NCI-H1694 treated with DMSO at 0.1 percent for 48 hours (cell line): Measurements from ENCODE around the gene KRTAP10-11.
"Not testable (repeated sequence)": the region's sequence is repeated elsewhere in the genome, so short reads cannot be mapped to it uniquely, and the experiment has no call there.

ENCODE experiments used
- DNase-seq: peaks from one replicate; lab custom pipeline; 2025; lab: John Stamatoyannopoulos, UW

KRTAP10-11 gene, protein sequence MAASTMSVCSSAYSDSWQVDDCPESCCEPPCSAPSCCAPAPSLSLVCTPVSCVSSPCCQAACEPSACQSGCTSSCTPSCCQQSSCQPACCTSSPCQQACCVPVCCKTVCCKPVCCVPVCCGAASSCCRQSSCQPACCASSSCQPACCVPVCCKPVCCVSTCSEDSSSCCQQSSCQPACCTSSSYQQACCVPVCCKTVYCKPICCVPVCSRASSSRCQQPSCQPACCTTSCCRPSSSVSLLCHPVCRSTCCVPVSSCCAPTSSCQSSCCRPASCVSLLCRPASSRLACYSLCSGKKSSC

DNA sequence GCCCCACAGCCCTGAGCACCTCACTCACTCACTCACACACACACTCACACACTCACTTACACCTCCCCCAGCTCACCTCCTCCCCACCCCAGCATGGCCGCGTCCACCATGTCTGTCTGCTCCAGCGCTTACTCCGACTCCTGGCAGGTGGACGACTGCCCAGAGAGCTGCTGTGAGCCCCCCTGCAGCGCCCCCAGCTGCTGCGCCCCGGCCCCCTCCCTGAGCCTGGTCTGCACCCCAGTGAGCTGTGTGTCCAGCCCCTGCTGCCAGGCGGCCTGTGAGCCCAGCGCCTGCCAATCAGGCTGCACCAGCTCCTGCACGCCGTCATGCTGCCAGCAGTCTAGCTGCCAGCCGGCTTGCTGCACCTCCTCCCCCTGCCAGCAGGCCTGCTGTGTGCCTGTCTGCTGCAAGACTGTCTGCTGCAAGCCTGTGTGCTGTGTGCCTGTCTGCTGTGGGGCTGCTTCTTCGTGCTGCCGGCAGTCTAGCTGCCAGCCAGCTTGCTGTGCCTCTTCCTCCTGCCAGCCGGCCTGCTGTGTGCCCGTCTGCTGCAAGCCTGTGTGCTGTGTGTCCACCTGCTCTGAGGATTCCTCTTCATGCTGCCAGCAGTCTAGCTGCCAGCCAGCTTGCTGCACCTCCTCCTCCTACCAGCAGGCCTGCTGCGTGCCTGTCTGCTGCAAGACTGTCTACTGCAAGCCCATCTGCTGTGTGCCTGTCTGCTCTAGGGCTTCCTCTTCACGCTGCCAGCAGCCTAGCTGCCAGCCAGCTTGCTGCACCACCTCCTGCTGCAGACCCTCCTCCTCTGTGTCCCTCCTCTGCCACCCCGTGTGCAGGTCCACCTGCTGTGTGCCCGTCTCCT lies at the start of gene KRTAP10-11:
KRTAP10-11 (plus strand) TSS at position 49 of the 856 bp plus-strand sequence; CDS start at position 94, 45 bp downstream.
- peak; percentile 82 for DNase-seq

DNA sequence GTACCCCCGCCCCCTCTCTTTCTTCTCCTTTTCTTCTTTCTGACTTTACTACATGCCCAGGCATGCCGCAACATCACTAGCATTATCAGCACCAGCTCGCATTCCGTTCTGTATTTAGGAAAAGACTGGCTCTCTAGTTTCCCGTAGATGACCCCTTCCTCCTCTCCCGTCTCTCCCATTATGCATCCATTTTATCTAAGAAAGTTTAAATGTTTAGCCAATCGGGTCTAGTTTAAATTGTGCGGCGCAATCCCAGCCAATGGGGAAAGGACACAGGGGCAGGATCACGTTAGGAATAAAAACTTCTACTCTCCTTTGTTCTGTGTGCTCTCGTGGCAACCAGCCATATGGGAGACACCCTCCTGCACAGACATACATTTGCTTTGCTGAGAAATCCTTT lies 48.2 kb upstream of the KRTAP10-11 start:
- no peak for DNase-seq

DNA sequence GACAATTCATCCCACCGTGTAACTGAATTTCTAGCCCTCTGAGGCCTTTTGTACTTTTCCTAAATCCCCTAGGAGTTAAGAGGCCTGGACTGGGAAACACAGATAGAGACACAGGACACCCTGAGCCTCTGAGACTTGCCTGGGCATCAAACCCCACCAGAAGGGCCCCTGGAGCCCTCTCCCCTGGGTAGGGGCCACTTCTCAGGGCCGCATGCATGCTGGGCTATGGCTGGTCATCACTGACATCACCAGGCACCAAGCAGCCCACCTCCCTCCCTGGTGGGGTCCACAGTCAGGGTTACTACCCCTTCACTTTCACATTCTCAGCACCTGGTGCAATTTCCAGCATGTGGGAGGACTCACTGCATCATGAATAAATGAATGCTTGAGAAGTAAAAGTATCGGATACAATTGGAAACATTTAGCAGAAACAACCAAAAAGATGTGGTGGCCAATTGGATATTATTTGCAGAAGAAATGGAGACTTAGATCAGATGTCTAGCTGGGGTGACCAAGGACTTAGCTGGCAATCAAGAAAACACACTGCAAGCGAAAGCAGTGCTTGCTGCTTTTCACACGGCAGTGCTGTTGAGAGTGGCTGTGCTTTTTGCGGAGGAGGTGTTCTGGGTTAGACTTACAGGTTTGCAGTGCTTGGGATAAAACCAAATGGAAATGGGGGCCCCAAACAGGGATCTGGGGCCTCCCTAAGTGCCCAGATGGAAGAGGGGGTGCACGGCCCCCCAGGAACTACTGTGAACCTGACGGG lies 46.8 kb upstream of the KRTAP10-11 start:
- no peak for DNase-seq

DNA sequence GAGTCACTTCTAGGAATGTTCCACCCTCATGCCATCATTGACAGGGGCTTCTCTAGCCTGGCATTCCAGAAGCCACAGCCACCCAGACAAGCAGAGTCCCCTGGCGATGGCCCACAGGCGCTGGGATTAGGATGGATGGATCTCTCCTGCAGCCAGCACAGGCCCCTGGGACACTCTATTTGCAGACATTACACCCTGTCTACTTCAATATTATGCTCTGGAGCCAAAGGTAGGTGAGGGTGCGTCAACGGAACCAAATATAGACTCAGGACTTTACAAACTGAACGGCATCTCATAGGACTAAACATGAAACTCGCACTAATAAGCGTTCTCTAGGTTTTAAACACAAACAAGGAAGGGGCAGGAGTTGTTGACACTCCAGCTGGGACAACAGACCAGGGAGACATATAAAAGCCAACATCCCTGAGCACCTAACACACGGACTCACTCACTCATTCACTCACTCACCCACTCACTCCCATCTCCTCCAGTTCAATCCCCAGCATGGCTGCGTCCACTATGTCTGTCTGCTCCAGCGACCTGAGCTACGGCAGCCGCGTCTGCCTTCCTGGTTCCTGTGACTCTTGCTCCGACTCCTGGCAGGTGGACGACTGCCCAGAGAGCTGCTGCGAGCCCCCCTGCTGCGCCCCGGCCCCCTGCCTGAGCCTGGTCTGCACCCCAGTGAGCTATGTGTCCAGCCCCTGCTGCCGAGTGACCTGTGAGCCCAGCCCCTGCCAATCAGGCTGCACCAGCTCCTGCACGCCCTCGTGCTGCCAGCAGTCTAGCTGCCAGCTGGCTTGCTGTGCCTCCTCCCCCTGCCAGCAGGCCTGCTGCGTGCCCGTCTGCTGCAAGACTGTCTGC lies 45.9 kb upstream of the KRTAP10-11 start, which contains the start of gene KRTAP10-7:
KRTAP10-7 (plus strand) TSS at position 480 of the 861 bp plus-strand sequence; CDS start at position 505, 25 bp downstream.
- DNase-seq = not testable (repeated sequence)

DNA sequence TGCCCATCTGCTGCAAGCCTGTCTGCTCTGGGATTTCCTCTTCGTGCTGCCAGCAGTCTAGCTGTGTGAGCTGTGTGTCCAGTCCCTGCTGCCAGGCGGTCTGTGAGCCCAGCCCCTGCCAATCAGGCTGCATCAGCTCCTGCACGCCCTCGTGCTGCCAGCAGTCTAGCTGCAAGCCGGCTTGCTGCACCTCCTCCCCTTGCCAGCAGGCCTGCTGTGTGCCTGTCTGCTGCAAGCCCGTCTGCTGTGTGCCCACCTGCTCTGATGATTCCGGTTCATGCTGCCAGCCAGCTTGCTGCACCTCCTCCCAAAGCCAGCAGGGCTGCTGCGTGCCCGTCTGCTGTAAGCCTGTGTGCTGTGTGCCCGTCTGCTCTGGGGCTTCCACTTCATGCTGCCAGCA lies 45.1 kb upstream of the KRTAP10-11 start:
- DNase-seq = peak; percentile 55

DNA sequence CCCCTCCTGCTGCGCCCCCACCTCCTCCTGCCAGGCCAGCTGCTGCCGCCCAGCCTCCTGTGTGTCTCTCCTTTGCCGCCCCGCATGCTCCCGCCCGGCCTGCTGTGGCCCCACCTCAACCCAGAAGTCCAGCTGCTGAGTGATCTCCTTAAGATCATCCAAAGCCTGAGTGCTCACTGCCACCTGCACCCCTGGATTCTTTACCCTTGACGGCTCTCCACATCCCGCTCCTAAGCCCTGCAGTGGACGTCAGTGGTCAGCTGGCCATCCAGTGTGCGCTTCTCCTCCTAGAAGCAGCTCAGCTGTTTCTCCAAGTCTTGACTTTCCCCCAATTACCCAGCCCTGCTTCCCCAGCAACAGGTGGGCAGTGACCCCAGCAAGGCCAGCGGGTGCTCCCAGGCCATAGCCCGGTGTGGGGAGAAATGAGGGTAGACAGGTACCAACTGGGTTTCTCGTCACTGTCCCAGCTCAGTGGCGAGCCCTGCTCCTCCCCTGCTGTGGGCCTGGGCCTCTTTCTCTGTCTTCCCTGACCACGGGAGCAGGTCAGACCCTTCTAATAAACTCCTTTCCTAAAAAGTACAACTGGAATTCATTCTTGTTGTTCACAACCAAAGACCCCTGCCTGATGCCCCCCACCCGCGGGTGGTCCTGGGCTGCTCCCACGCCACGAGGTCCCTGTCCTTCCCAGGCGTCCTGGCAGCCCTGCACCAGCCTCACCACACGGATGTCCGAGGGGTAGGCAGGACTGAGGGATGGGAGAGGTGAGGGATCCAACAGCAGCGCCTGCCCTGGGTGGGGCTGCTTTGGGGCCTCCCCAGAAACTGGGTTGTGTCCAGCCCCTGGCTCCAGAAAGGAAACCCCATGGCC lies 44.4 kb upstream of the KRTAP10-11 start:
- no peak for DNase-seq

DNA sequence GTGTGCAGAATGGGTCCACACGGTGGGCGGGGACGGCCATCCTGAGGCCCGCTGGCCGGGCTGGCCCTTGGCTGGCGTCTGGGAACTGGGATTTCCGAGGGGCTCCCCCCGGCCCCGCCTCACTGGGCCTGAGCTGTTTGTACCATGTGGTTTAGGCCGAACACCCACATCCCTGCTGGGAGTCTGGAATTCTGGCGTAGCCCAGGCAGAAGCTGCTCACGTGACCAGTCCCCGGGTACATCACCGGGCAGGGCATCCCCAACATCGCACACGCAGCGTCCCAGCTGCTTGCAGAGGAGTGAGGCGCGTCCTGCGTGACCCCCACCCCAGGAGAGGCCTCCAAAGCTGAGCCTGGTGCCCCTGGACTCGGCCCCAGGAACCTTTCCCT lies 43.8 kb upstream of the KRTAP10-11 start:
- DNase-seq = no peak

DNA sequence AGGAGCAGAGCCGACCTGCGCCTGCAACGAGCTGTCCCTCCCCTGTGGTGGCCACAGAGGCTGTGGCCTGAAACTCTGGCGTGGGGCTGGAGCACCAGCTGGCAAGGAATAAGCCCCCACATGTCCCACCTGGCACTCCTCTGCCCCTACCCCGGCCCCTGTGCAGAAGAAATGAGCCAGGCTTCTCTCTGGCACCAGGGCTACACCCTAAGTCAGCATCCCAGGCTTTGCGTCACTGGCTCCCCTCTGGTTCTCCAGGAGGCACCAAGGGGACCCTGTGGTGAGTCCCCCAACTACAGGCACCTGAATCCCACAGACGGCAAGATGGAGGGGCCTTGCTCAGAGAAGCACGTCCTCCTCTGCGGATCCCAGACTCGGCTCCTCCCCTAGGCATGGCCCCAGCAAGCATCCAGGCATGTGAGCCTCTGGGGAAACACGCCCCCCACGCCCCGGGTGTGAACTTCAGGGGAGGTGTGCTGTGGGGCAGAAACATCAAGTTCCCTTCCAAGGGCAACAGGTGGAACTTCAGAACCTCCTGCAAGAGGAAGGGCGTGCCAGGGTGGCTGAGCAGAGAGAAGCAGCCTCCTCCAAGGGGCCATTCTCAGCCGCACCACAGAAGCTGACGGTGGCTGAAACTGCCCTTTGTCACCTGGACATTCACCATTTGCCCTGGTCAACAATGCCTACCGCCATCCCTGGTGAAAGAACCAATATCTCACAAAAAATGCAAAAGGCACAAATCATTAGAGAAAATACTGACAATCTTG lies 42.9 kb upstream of the KRTAP10-11 start:
- DNase-seq = no peak

DNA sequence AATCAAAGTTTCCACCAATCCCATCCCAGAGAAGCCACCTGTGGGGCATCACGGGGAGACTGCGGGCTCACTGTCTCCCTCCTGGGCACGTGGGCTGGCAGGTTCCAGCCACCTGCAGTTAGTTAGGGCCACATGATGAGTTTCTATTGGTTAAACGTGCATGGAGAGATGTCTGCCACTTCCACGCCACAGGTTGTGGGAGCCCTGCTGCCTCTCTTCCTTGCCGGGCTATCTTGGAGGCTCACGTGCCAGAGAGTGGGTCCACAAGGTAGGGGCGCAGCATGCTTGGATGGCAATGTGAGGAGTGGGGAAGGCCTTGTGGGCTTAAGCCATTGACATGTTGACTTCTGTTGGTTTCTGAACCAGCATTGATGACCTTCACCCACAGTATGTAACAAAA lies 42.3 kb upstream of the KRTAP10-11 start:
- no peak for DNase-seq

DNA sequence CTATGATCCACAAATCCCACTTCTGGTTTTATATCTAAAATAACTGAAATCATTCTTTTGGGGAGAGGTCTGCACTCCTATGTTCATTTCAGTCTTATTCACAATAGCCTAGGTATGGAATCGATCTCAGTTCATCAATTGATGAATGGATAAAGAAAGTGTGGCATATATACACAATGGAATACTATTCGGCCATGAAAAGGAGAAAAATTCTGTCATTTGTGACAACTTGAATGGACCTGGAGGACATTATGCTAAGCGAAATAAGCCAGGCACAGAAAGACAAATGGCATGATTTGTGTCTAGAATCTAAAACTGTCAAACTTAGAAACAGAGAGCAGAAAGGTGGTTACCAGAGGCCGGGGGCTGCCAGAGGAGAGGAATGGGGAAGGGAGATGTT lies 39.7 kb upstream of the KRTAP10-11 start:
- DNase-seq = no peak

DNA sequence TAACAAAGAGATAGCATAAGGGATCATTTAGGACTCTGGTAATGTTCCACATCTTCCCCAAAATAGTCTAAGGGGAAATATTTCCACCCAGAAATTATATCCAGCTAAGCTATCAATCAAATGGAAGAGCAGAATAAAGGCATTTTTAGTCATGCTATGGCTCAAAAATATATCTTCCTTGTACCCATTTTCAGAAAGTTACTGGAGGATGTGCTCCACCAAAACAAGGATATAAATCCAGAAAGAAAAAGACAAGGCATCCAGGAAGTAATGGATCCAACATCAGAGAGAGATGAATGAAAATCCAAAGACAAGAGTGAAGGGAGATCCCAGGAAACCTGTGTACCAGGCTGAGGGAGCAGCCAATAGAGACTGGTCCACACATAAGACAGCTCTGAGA lies 37.0 kb upstream of the KRTAP10-11 start:
- DNase-seq = no peak

DNA sequence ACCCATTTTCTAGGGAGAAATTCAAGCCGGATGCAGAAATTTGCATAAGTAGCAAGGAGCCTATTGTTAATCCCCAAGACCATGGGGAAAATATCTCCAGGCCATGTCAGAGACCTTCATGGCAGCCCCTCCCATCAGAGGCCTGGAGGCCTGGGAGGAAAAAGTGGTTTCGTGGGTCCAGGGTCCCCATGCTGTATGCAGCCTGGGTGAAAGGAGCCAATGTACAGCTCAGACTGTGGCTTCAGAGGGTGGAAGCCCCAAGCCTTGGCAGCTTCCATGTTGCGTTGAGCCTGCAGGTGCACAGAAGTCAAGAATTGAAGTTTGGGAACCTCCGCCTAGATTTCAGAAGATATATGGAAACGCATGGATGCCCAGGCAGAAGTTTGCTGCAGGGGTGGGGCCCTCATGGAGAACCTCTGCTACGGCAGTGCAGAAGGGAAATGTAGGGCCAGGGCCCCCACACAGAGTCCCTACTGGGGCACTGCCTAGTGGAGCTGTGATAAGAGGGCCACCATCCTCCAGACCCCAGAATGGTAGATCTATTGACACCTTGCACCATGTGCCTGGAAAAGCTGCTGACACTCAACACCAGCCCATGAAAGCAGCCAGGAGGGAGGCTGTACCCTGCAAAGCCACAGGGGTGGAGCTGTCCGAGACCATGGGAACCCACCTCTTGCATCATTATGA lies 35.9 kb upstream of the KRTAP10-11 start:
- not testable (repeated sequence) for DNase-seq

DNA sequence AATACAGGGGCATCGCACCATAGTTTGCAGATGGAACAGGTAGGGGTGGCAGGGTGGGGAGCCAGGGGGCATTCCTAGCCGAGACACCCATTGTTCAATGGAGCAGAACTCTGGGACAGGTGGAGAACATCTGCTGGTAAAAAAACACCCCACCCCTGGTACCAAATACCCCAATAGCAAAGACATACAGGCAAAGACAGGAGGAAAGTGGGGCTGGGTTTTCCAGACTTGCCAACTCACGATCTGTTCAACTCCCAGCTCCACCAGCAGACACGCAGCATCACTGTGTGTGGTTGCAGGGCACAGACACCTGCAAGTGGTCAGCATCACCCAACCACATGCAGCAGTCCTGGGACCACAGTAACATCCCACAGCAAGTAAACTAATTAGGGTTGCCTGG lies 34.7 kb upstream of the KRTAP10-11 start:
- DNase-seq = no peak

DNA sequence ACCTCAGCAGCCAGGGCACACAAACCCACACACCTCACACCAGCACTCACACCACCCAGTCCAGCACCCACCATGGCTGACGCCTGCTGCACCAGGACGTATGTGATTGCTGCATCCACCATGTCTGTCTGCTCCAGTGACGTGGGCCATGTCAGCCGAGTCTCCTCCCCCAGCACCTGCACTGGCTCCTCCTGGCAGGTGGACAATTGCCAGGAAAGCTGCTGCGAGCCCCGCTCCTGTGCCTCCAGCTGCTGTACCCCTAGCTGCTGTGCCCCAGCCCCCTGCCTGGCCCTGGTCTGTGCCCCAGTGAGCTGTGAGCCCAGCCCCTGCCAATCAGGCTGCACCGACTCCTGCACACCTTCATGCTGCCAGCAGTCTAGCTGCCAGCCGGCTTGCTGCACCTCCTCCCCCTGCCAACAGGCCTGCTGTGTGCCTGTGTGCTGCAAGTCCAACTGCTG lies 34.2 kb upstream of the KRTAP10-11 start, which contains the start of gene KRTAP10-8:
KRTAP10-8 (plus strand) TSS at position 51 of the 458 bp plus-strand sequence; CDS start at position 73, 22 bp downstream.
- DNase-seq = no peak

DNA sequence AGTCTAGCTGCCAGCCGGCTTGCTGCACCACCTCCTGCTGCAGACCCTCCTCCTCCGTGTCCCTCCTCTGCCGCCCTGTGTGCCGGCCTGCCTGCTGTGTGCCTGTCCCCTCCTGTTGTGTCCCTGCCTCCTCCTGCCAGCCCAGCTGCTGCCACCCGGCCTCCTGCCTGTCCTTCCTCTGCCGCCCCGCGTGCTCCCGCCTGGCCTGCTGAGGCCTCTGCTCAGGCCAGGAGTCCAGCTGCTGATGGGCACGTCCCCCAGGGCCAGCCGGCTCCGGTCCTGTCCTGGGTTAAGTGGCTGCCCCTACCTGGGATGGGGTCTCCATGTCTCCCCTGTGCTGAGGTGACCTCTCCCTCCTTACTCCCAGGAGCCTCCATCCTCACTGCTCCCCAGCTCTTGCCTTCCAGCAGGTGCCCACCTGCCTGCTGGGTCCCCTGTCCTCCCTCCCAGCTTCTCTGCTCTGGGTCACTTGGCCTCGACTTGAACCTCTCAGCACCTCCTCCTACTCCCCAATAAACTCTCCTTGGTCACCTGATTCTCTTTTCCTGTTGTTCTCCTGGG lies 33.5 kb upstream of the KRTAP10-11 start:
- DNase-seq = no peak

DNA sequence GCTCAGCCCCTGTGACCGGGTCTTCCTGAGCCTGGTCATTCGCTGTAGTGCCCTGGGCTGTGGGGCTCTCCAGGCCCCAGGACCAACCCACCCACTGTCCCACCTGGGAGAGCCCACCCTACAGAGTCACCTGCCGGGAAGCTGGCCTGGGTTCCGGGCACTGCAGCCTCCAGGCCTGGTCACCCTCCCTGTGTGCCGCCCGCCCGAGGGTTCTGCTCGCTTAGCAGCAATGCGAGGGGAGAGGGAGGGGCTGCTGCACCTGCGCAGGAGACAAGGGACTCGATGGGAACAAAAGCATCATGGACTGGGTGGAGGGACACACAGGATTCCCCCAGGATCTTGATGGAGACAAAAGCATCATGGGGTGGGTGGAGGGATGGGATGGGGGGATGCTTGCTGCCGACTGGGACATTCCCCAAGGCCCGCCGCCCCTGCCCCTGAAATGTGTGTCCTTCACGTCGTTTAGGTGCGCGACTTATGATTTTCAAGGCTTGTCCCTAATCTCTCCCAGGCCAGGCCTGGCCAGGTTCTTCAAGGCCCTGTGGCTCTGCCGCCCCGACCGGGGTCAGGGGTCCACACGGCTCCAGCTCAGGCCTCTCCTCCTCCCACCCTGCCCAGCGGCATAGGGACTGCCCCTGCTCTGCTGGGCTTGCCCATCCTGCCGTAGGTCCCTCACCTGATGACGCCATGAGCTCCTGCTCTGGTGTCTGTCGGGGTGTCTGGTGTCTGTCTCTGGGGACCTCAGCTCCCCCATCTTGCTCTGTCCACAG lies 32.6 kb upstream of the KRTAP10-11 start:
- DNase-seq = no peak

DNA sequence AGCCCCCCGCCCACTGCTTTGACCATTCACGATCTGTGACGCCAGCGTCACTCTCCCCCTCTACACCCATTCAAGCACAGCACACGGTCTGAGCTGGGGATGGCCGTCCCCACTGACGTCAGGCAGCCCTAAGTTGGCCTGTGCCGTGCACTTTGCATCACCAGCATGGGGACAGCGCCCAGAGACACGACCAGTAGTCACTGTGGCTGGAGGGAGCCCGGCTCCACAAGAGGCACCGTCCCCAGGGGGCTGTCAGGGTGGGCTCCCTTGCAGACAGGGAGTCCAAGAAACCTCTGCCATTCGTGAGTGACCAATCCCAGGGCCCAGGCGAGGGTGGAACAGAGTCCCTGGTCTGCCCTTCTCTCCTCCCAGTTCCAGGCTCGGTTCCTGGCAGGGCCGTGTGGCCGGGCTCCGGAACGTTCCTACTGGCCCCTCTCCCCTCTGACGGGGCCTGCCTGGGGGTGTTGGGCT lies 32.0 kb upstream of the KRTAP10-11 start:
- DNase-seq = no peak
